ENCODE measurements around the gene ZNF525.
"Not testable (repeated sequence)": the region's sequence is repeated elsewhere in the genome, so short reads cannot be mapped to it uniquely, and the experiment has no call there.

The ZNF525 gene

GRCh38 chr19:53388168-53388567 is 22.7 kb downstream of the ZNF525 start:
- ATAC-seq, result no peak
- H3K36me3 Mint-ChIP-seq (ENCODE audit: low read depth), result peaks cover 55% of the 10 kb centered on the region

GRCh38 chr19:53388904-53389303 is 23.4 kb downstream of the ZNF525 start:
- Mint-ChIP-seq H3K27ac (no peak overlapping the region), H3K27me3 (no peaks in the 10 kb centered on the region), H3K4me1 (peaks cover 2% of the 10 kb centered on the region), H3K36me3 (ENCODE audit: low read depth) (peaks cover 54% of the 10 kb centered on the region), H3K9me3 (peaks cover 51% of the 10 kb centered on the region), H3K4me3 (no peak overlapping the region)
- ATAC-seq, result no peak
- no peak for DNase-seq

More at GRCh38 chr19:53388168-53388567, 22.7 kb downstream of the ZNF525 start:
- Mint-ChIP-seq H3K4me3 (no peak overlapping the region), H3K27ac (no peak overlapping the region), H3K4me1 (no peaks in the 10 kb centered on the region), H3K27me3 (no peaks in the 10 kb centered on the region), H3K9me3 (peaks cover 53% of the 10 kb centered on the region)
- no peak for DNase-seq

- H3K9me3 Mint-ChIP-seq, result peaks cover 48% of the 10 kb centered on the region
- H3K27me3 Mint-ChIP-seq, result no peaks in the 10 kb centered on the region
- peaks cover 48% of the 10 kb centered on the region for H3K36me3 Mint-ChIP-seq (ENCODE audit: low read depth)
- no peak overlapping the region for H3K4me3 Mint-ChIP-seq
- ATAC-seq (no peak), DNase-seq (no peak)
- no peak overlapping the region for H3K27ac Mint-ChIP-seq
- H3K4me1 Mint-ChIP-seq, result peaks cover 3% of the 10 kb centered on the region
Observed at GRCh38 chr19:53389571-53389970, 24.1 kb downstream of the ZNF525 start.

- Mint-ChIP-seq H3K4me1 (peaks cover 6% of the 10 kb centered on the region), H3K27ac (no peak overlapping the region), H3K36me3 (ENCODE audit: low read depth) (peaks cover 44% of the 10 kb centered on the region)
Observed at GRCh38 chr19:53389978-53390377, 24.5 kb downstream of the ZNF525 start.

GRCh38 chr19:53394522-53394973 is 29.0 kb downstream of the ZNF525 start:
- Mint-ChIP-seq H3K27me3 (no peaks in the 10 kb centered on the region), H3K4me3 (peak overlapping the region; percentile 95), H3K27ac (no peak overlapping the region), H3K9me3 (peaks cover 18% of the 10 kb centered on the region), H3K36me3 (ENCODE audit: low read depth) (peaks cover 29% of the 10 kb centered on the region), H3K4me1 (peaks cover 24% of the 10 kb centered on the region)
- DNase-seq (peak; percentile 2), ATAC-seq (no peak)

More at GRCh38 chr19:53389978-53390377, 24.5 kb downstream of the ZNF525 start:
- DNase-seq, result no peak
- H3K9me3 Mint-ChIP-seq, result peaks cover 44% of the 10 kb centered on the region
- H3K27me3 Mint-ChIP-seq, result no peaks in the 10 kb centered on the region
- no peak overlapping the region for H3K4me3 Mint-ChIP-seq
- ATAC-seq, result no peak

GRCh38 chr19:53394974-53395839 is 29.7 kb downstream of the ZNF525 start, which contains the start of gene ZNF765:
Gene ZNF765 (plus strand): TSS chr19:53395149. CDS start chr19:53398016, 2,867 bp downstream.
- Mint-ChIP-seq H3K27me3 (no peaks in the 10 kb centered on the region), H3K27ac (peak within 1 kb of the TSS; percentile 87), H3K9me3 (peaks cover 18% of the 10 kb centered on the region), H3K4me3 (peak within 1 kb of the TSS; percentile 95), H3K4me1 (peaks cover 24% of the 10 kb centered on the region), H3K36me3 (ENCODE audit: low read depth) (peaks cover 30% of the 10 kb centered on the region)
- DNase-seq, result peak; percentile 96
- peak; percentile 97 for ATAC-seq

- Mint-ChIP-seq H3K4me1 (peaks cover 24% of the 10 kb centered on the region), H3K4me3 (peak overlapping the region; percentile 95), H3K36me3 (ENCODE audit: low read depth) (peaks cover 36% of the 10 kb centered on the region), H3K27ac (peak overlapping the region; percentile 87), H3K9me3 (peaks cover 22% of the 10 kb centered on the region)
- not testable (repeated sequence) for ATAC-seq, DNase-seq, H3K27me3 Mint-ChIP-seq
Observed at GRCh38 chr19:53395840-53396524, 30.5 kb downstream of the ZNF525 start.

GRCh38 chr19:53396525-53396868 is 31.0 kb downstream of the ZNF525 start:
- Mint-ChIP-seq H3K4me1 (peaks cover 24% of the 10 kb centered on the region), H3K9me3 (peaks cover 24% of the 10 kb centered on the region), H3K4me3 (peak overlapping the region; percentile 95), H3K27ac (no peak overlapping the region), H3K27me3 (no peaks in the 10 kb centered on the region), H3K36me3 (ENCODE audit: low read depth) (peaks cover 38% of the 10 kb centered on the region)
- DNase-seq (no peak), ATAC-seq (no peak)

GRCh38 chr19:53397918-53398317 is 32.4 kb downstream of the ZNF525 start:
- Mint-ChIP-seq H3K9me3 (peaks cover 25% of the 10 kb centered on the region), H3K4me1 (peaks cover 24% of the 10 kb centered on the region), H3K36me3 (ENCODE audit: low read depth) (peaks cover 52% of the 10 kb centered on the region)
- not testable (repeated sequence) for H3K27me3 Mint-ChIP-seq, ATAC-seq, H3K27ac Mint-ChIP-seq, H3K4me3 Mint-ChIP-seq, DNase-seq

- Mint-ChIP-seq H3K27me3 (no peaks in the 10 kb centered on the region), H3K36me3 (ENCODE audit: low read depth) (peaks cover 85% of the 10 kb centered on the region), H3K4me3 (no peak overlapping the region), H3K27ac (no peak overlapping the region), H3K9me3 (peaks cover 70% of the 10 kb centered on the region), H3K4me1 (no peaks in the 10 kb centered on the region)
- ATAC-seq, result no peak
- DNase-seq, result no peak
Observed at GRCh38 chr19:53409505-53410204, 44.1 kb downstream of the ZNF525 start.

- not testable (repeated sequence) for H3K27me3 Mint-ChIP-seq; H3K4me1 Mint-ChIP-seq; DNase-seq; H3K36me3 Mint-ChIP-seq (ENCODE audit: low read depth); H3K4me3 Mint-ChIP-seq; ATAC-seq; H3K27ac Mint-ChIP-seq
- peaks cover 25% of the 10 kb centered on the region for H3K9me3 Mint-ChIP-seq
Observed at GRCh38 chr19:53420520-53421315, 55.2 kb downstream of the ZNF525 start.

GRCh38 chr19:53422551-53422950 is 57.0 kb downstream of the ZNF525 start:
- DNase-seq, result no peak
- Mint-ChIP-seq H3K36me3 (ENCODE audit: low read depth) (peaks cover 4% of the 10 kb centered on the region), H3K9me3 (peaks cover 16% of the 10 kb centered on the region), H3K27me3 (no peaks in the 10 kb centered on the region), H3K4me1 (no peaks in the 10 kb centered on the region), H3K4me3 (no peak overlapping the region), H3K27ac (no peak overlapping the region)
- ATAC-seq, result no peak

- peaks cover 14% of the 10 kb centered on the region for H3K9me3 Mint-ChIP-seq
- ATAC-seq; H3K4me3 Mint-ChIP-seq; H3K27me3 Mint-ChIP-seq; DNase-seq; H3K27ac Mint-ChIP-seq; H3K36me3 Mint-ChIP-seq (ENCODE audit: low read depth); H3K4me1 Mint-ChIP-seq: not testable (repeated sequence)
Observed at GRCh38 chr19:53423074-53423473, 57.6 kb downstream of the ZNF525 start.

- peaks cover 14% of the 10 kb centered on the region for H3K9me3 Mint-ChIP-seq
- not testable (repeated sequence) for H3K36me3 Mint-ChIP-seq (ENCODE audit: low read depth); DNase-seq; H3K4me3 Mint-ChIP-seq; H3K4me1 Mint-ChIP-seq; H3K27me3 Mint-ChIP-seq; H3K27ac Mint-ChIP-seq; ATAC-seq
Observed at GRCh38 chr19:53423680-53424079, 58.2 kb downstream of the ZNF525 start.
